HCT116 (cell line): Measurements from ENCODE around the gene TMEM74B.

Experiments
- CTCF ChIP-seq, 3 experiments: fragments of 200-600 bp in 1 of 3; sonication (generic) in 1 of 3; IDR thresholded peaks in 2 of 3; conservative IDR thresholded peaks in 1 of 3; 2 replicates each; pipeline ENCODE4 v1.5.1; 2012 to 2017; ENCODE audit warnings: low read depth in 2 of 3, low read length in 2 of 3, antibody characterized with exemption in 1 of 3, borderline replicate concordance in 1 of 3, control low read depth in 1 of 3, mild to moderate bottlenecking in 1 of 3, mixed read lengths in 1 of 3, mixed run types in 1 of 3, moderate library complexity in 1 of 3; ENCODE audit not compliant: insufficient read depth in 1 of 3
- EZH2phosphoT487 ChIP-seq: fragments of 200-600 bp; IDR thresholded peaks from 2 replicates; pipeline ENCODE4 v1.6.1; 2018; ENCODE audit warnings: antibody characterized with exemption, borderline replicate concordance
- REST ChIP-seq: IDR thresholded peaks from 2 replicates; pipeline ENCODE4 v1.6.1; 2012; ENCODE audit warnings: low read depth
- TCF7L2 ChIP-seq: IDR thresholded peaks from 2 replicates; pipeline ENCODE4 v1.7.0; 2011; ENCODE audit warnings: borderline replicate concordance, inconsistent platforms; ENCODE audit not compliant: insufficient read depth, insufficient read length; ENCODE audit errors: extremely low read depth
- TF ChIP-seq, protein P1 (sequence below): IDR thresholded peaks from 2 replicates; pipeline ENCODE4 v1.6.1; 2012

DNA sequence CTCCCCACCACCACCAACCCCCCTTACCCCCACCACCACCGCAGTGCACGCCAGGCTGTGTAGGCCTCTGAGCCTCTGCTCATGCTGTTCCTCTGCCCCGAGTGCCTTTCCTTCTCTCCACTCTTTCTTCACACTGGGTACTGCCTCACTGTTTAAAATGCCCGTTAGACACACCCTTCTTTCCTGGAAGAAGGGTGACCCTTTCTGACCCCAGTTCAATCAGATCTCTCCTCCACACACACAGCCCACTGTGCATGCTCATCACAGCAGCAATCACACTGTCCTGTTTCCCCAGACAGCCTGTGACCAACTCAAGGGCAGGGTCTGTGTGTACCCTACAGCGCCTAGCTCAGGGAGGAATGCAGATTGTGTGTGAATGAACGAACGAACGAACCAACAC is 10.0 kb downstream of the TMEM74B start:
- TF ChIP-seq REST = no peak
- TF ChIP-seq EZH2phosphoT487 = no peak
- no peak for TF ChIP-seq CTCF (IDR thresholded peaks at IDR 0.05 in 2 of 3, conservative IDR thresholded peaks at IDR 0.05 in 1 of 3; ENCODE audit: borderline replicate concordance in 1 of 3, insufficient read depth in 1 of 3, low read depth in 2 of 3, low read length in 2 of 3)
- no peak for TF ChIP-seq TCF7L2
- TF ChIP-seq, protein P1, sequence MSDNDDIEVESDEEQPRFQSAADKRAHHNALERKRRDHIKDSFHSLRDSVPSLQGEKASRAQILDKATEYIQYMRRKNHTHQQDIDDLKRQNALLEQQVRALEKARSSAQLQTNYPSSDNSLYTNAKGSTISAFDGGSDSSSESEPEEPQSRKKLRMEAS = no peak
